SU-DHL-6 (cell line): Measurements from ENCODE around the gene HOXA1.

ENCODE experiments used
- H2AFZ ChIP-seq: fragments of 200-600 bp; sonication (generic); 2 replicates; pipeline ENCODE4 v1.6.1; 2014; ENCODE audit warnings: low read depth, mild to moderate bottlenecking, moderate library complexity, mixed read lengths, antibody characterized with exemption, low read length; ENCODE audit not compliant: severe bottlenecking
- H3F3A ChIP-seq: fragments of 200-600 bp; shearing (Covaris generic); 2 replicates; pipeline ENCODE4 v1.6.0; 2016; ENCODE audit warnings: antibody characterized with exemption, mild to moderate bottlenecking; ENCODE audit not compliant: insufficient read depth
- H3K27ac ChIP-seq: fragments of 200-600 bp; sonication (generic); 2 replicates; pipeline ENCODE4 v1.5.1; 2016; ENCODE audit warnings: low read depth, mild to moderate bottlenecking, low read length, moderate library complexity, mixed read lengths
- H3K27me3 ChIP-seq: fragments of 200-600 bp; sonication (generic), shearing (Covaris generic); 2 replicates; pipeline ENCODE4 v1.6.0; 2014; ENCODE audit warnings: mild to moderate bottlenecking, low read length
- H3K36me3 ChIP-seq: fragments of 200-600 bp; sonication (generic); 2 replicates; pipeline ENCODE4 v1.6.1; 2014; ENCODE audit warnings: mild to moderate bottlenecking, low read length, mixed read lengths
- H3K4me2 ChIP-seq: fragments of 300-600, 200-600 bp; shearing (Covaris generic), sonication (generic); 2 replicates; pipeline ENCODE4 v1.6.0; 2014; ENCODE audit warnings: low read length, low read depth, mild to moderate bottlenecking; ENCODE audit not compliant: poor library complexity, severe bottlenecking
- H3K4me3 ChIP-seq: fragments of 200-600 bp; sonication (generic); 2 replicates; pipeline ENCODE4 v1.5.1; 2014; ENCODE audit warnings: antibody characterized with exemption, low read length, mild to moderate bottlenecking, mixed read lengths; ENCODE audit not compliant: insufficient read depth, poor library complexity, severe bottlenecking
- H3K79me2 ChIP-seq: fragments of 200-600 bp; sonication (generic); 2 replicates; pipeline ENCODE4 v1.6.1; 2014; ENCODE audit warnings: mild to moderate bottlenecking, low read length, moderate library complexity; ENCODE audit not compliant: insufficient read depth
- H3K9ac ChIP-seq: fragments of 200-600 bp; sonication (generic); 2 replicates; pipeline ENCODE4 v1.7.0; 2014; ENCODE audit warnings: mild to moderate bottlenecking, low read length
- H3K9me2 ChIP-seq: fragments of 200-600 bp; sonication (generic); replicated peaks from 2 replicates; pipeline ENCODE4 v1.6.1; 2014; ENCODE audit warnings: low read length; ENCODE audit not compliant: insufficient read depth
- H3K9me3 ChIP-seq: fragments of 200-600 bp; sonication (generic); 2 replicates; pipeline ENCODE4 v1.6.1; 2014; ENCODE audit warnings: low read length, mixed read lengths; ENCODE audit not compliant: insufficient read depth
- H4K20me1 ChIP-seq: fragments of 200-600 bp; sonication (generic); 2 replicates; pipeline ENCODE4 v1.6.1; 2014; ENCODE audit warnings: low read depth, mild to moderate bottlenecking, antibody characterized with exemption, low read length, moderate library complexity, mixed read lengths
- EZH2phosphoT487 ChIP-seq: fragments of 200-600 bp; sonication (generic), shearing (Covaris generic); conservative IDR thresholded peaks from 2 replicates; pipeline ENCODE4 v1.6.1; 2018; ENCODE audit warnings: mild to moderate bottlenecking, antibody characterized with exemption, low read length, moderate library complexity, mixed read lengths
- TF ChIP-seq, protein P1 (sequence below): fragments of 200-600 bp; sonication (generic); IDR thresholded peaks from one replicate; pipeline ENCODE4 v1.5.1; 2017; ENCODE audit warnings: antibody characterized with exemption, mild to moderate bottlenecking, low read length, moderate library complexity; ENCODE audit not compliant: insufficient read depth, poor library complexity, severe bottlenecking

Gene HOXA1

DNA sequence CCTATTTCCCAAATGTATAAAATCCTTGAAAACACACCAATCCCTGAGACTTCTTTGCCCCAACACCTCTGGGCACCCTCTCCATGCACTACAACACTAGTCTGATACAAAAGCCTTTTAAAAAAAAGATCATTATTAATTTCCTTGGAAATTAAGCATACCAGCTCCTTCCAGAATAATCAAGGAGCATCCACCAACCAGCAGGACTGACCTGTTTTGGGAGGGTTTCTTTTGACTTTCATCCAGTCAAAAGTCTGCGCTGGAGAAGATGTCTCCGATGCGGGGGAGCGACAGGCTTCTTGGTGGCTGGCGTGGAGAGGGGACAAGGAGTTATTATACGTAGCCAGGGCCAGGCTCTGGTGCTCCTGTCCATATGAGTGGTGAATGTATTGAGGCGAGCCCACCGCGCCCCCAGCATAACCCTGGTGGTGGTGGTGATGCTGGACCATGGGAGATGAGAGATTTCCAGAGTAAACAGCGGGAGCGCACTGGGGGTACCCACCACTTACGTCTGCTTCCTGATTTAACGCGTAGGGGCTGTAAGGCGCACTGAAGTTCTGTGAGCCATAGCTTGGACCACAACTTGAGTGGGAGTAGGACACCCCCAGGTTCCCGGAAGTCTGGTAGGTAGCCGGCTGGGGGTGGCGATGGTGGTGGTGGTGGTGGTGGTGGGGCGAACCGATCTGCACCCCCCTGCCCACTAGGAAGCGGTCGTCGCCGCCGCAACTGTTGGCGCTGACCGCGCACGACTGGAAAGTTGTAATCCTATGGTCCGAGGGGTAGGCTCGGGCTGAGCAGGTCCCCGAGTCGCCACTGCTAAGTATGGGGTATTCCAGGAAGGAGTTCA lies 527 bp downstream of the HOXA1 start:
- Histone ChIP-seq H3K4me3 (peak overlapping the region; percentile 72), H3K9me2 (no peaks in the 10 kb centered on the region)

DNA sequence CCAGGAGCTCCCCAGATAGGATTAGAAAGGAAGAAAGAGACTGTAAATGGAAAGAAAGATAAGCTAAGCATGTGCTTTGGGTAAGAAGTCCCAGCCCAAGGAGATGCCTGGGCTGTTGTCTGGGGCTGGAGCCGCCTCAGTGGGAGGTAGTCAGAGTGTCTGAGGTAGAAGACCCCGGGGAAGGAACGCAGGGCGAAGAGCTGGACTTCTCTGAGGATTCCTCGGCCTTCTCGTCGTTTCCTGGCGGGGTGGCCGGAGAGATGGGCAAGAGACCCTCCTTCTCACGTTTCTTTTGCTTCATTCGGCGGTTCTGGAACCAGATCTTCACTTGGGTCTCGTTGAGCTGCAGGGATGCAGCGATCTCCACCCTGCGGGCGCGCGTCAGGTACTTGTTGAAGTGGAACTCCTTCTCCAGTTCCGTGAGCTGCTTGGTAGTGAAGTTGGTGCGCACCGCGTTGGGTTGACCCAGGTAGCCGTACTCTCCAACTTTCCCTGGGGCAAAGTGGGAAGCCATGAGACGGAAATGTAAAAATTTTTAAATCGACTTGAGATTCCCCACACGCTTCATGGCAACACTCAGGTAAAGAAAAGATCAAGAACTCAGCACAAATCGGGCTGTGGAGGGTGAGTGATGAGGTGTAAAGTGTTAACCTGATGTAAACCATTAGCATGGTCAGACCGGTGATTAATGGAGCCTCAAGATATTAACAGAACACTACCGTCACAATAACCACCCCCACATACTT lies 1.3 kb downstream of the HOXA1 start:
- Histone ChIP-seq H3K9me3 (no peaks in the 10 kb centered on the region), H4K20me1 (no peaks in the 10 kb centered on the region), H3K27me3 (no peaks in the 10 kb centered on the region), H3K79me2 (peaks cover 18% of the 10 kb centered on the region), H3K4me2 (peak overlapping the region; percentile 78), H3F3A (peaks cover 8% of the 10 kb centered on the region; the same call in 1 of the 2 replicates), H3K4me3 (peak overlapping the region; percentile 72), H3K9ac (peak overlapping the region; percentile 69; the same call in 1 of the 2 replicates), H3K9me2 (no peaks in the 10 kb centered on the region), H2AFZ (no peak overlapping the region), H3K36me3 (no peaks in the 10 kb centered on the region), H3K27ac (no peak overlapping the region)
- no peak for TF ChIP-seq EZH2phosphoT487
- TF ChIP-seq, protein P1, sequence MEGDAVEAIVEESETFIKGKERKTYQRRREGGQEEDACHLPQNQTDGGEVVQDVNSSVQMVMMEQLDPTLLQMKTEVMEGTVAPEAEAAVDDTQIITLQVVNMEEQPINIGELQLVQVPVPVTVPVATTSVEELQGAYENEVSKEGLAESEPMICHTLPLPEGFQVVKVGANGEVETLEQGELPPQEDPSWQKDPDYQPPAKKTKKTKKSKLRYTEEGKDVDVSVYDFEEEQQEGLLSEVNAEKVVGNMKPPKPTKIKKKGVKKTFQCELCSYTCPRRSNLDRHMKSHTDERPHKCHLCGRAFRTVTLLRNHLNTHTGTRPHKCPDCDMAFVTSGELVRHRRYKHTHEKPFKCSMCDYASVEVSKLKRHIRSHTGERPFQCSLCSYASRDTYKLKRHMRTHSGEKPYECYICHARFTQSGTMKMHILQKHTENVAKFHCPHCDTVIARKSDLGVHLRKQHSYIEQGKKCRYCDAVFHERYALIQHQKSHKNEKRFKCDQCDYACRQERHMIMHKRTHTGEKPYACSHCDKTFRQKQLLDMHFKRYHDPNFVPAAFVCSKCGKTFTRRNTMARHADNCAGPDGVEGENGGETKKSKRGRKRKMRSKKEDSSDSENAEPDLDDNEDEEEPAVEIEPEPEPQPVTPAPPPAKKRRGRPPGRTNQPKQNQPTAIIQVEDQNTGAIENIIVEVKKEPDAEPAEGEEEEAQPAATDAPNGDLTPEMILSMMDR, result no peak

More for the DNA sequence above, 527 bp downstream of the HOXA1 start:
- Histone ChIP-seq H3K4me2 (peak overlapping the region; percentile 78), H4K20me1 (no peaks in the 10 kb centered on the region), H3K36me3 (no peaks in the 10 kb centered on the region), H3K27me3 (no peaks in the 10 kb centered on the region), H3K9me3 (no peaks in the 10 kb centered on the region), H2AFZ (peak overlapping the region; percentile 79), H3F3A (peaks cover 16% of the 10 kb centered on the region; the same call in 1 of the 2 replicates), H3K9ac (peak overlapping the region; percentile 69), H3K79me2 (peaks cover 18% of the 10 kb centered on the region), H3K27ac (no peak overlapping the region)
- TF ChIP-seq, protein P1, result no peak
- no peak for TF ChIP-seq EZH2phosphoT487

DNA sequence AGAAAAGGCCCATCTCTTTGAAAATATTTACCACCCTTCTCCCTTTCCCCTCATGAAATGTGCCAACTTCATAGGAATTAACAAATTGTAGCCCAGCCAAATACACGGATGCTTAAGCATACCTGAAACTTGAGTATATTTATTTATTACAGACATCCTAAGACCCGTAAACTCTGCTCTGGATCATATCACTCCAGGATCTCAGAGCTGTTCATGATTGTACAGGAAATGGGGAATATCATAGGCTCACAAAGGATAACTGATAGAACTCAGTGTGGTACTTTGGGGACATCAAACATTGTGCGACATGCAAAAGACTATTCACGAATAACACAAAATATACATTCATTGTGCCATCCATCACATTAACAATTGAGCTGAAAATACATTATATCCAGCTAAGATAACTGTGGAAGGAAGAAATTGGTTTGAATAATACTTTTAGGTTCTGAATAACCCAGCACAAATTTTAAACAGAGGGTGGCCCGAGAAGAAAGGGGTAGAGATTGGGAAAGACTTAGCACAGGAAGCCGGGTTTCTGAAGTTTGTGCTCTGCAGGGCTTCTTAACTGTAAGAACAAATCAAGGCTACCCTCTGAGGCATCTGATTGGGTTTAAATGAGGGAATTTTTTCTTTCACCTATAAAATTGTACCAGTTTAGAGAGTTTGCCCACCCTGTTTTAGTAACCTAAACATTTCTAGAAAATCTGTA lies 2.5 kb downstream of the HOXA1 start:
- Histone ChIP-seq H3K9me3 (no peaks in the 10 kb centered on the region), H3K4me2 (no peak overlapping the region), H3K9me2 (no peaks in the 10 kb centered on the region), H3K4me3 (no peak overlapping the region), H4K20me1 (no peaks in the 10 kb centered on the region), H3F3A (0 out of 2 replicates have a peak, but pooled peaks cover 5% of the 10 kb centered on the region), H3K79me2 (peaks cover 18% of the 10 kb centered on the region), H3K27ac (no peak overlapping the region), H3K36me3 (no peaks in the 10 kb centered on the region), H3K9ac (no peak overlapping the region), H3K27me3 (no peaks in the 10 kb centered on the region), H2AFZ (no peak overlapping the region)
- TF ChIP-seq, protein P1, result no peak
- TF ChIP-seq EZH2phosphoT487, result no peak
